ENCODE measurements around the gene ST6GALNAC1.

Gene ST6GALNAC1, protein sequence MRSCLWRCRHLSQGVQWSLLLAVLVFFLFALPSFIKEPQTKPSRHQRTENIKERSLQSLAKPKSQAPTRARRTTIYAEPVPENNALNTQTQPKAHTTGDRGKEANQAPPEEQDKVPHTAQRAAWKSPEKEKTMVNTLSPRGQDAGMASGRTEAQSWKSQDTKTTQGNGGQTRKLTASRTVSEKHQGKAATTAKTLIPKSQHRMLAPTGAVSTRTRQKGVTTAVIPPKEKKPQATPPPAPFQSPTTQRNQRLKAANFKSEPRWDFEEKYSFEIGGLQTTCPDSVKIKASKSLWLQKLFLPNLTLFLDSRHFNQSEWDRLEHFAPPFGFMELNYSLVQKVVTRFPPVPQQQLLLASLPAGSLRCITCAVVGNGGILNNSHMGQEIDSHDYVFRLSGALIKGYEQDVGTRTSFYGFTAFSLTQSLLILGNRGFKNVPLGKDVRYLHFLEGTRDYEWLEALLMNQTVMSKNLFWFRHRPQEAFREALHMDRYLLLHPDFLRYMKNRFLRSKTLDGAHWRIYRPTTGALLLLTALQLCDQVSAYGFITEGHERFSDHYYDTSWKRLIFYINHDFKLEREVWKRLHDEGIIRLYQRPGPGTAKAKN

DNA sequence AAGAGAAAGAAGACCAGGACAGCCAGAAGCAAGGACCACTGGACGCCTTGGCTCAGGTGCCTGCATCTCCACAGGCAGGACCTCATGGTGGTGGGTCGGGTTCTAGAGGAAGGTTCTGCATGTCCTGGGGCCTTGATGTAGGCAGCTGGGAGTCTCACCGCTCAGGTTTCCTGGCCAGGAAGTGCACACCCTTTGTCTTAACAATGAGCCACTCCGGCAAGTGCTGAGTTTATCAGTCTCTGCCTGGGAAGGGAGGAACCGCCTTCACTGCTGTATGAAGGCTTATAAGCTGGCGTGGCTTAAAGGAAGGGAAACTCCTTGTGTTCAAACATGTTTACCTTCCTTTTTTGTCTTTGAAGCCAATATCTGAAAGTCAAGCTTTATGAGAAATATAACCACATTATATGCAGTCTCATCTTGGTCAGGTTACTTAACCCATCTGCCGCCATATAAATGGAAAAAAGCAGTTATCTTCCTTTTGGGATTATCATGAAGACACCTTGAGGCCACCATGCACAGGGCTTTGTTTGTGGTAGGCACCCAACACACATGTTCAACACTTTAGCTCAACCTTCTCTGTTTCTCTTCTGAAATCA, at the start of gene ST6GALNAC1:
Gene ST6GALNAC1, minus strand, starts transcription at position 205 of the 596 bp plus-strand sequence. Its CDS starts 119 bp downstream, at position 86.
- DNase-seq: no peak

DNA sequence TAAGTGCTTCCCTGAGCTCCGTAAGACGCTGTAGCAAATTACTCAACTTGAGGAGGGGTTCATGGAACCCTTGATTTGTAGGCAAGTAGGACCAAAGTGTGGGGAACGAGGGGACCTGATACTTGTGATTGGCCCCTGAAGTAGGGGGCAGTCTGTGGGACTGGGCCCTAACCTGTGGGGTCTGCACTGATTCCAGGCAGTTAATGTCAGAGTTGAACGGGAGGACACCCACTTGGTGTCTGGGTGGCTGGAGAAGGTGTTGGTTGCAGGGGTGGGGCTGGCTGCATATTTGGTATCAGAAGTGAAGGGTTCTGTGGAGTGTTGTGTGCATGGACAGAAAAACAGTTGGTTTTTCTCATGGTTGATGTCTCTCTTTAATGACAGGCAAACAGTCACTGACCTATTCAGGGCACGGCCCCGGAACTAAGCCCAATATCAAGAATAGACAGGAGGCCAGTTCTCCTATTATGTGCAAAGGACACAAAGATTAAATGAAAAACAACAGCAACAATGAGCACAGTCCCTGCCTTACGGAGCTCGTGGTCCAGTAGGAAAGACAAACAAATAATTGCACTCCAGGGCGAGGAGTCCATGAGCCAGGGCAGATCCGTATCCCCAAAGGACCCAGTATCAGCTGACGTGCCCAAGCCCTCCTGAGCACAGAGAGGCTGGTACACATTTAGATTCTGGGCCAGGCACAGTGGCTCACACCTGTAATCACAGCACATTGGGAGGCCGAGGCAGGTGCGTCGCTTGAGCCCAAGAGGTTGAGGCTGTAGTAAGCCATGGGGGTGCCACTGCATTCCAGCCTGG, 48.0 kb upstream of the ST6GALNAC1 start:
- DNase-seq: no peak

DNA sequence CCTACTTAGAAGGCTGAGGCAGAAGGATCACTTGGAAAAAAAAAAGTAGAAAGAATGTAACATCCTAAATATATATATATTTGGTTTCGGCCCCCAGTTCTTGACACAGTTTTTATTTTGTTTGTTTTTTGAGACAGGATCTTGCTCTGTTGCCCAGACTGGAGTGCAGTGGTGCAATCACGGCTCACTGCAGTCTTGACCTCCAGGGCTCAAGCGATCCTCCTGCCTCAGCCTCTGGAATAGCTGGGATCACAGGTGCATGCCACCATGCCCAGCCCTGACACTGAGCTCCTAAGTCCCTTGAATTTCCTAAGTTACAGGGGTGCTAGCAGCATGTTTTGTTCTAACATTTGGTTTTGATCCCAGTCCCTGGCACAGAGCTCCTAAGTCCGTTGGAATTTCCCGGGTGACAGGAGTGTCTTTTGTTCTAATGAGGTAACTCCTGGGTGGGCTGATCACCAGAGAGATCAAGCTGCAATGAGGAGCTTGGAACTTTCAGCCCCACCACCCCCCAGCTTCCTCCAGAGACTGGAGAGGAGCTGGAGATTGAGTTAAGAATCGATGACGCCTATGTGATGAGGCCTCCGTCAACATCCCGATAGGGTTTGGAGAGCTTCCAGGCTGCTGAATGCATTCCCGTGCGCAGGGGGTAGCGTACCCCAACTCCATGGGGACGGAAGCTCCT, 47.2 kb upstream of the ST6GALNAC1 start:
- DNase-seq: no peak

DNA sequence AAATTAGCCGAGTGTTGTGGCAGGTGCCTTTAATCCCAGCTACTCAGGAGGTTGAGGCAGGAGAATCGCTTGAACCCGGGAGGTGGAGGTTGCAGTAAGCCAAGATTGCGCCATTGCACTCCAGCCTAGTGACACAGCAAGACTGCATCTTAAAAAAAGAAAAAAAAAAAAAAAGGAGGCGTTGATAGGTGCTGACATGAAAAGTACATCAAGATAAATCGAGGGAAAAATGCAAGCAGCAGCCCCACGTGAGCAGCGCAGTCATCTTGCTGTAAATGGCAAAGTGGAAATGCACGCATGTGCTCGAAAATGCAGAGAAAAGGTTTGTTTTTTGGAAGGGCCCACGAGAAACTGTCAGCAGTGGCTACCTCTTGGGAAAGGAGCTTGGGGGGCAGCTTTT, 46.3 kb upstream of the ST6GALNAC1 start:
- DNase-seq: no peak

DNA sequence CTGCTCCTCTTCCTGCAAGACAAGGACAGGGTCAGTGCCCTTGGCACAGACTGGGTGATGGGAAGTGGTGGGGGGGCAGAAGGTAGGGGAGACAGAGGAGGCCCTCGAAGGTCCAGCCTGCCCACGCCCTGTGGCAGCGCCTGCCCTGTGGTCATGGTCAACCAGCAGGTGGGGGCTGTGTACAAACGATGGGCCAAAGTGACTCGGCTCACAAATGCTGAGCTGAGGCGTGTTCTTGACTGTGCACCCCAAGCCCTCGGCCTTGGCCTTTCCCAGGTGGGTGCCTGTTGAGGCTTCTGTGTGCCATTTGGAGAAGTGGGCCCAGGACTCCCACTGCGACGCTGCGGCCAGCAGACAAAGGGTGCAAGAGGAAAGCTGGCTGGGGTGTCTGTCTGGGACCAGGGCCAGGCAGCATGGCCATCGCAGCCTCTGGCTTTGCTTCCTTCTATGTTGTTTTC, 44.6 kb upstream of the ST6GALNAC1 start:
- no peak for DNase-seq

DNA sequence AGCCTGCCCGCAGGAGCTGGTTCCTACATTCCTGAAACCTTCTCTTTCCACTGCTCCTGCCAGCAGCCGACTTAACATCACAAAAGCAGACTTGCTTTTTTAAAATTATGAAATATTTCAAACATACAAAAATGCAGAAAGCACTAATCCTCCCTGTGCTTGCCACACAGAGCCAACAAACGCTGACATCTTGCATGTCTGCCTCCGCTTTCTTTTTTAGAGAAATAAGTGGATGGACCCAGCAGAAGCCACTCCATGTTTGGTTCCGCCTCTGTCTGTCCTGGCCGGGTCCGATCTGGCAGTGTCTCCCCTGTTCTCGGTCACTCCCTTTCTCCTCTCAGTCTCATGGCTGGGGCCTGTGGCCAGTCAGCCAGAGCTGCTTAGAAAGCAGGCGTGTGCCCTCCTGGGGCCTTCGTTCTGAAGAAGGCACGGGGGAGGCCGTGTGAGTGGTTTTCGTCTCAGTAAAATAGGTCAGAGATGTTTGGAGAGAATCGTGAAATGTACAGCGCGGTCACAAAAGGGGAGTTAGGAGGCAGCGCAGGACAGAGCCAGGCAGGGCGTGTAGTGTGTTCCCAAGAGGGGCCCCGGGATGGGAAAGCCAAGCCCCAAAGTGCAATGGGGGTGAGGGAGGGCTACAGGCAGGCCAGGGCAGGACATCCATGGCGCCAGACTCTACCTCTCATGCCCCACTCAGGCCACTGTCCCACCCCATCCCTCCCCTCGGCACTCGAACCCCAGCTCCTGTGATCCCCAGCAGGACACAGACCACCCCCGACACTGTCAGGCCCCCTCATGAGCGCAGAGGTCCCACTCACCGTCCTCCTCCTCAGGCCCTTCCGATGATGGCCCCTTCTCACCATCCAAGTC, 44.0 kb upstream of the ST6GALNAC1 start:
- no peak for DNase-seq

DNA sequence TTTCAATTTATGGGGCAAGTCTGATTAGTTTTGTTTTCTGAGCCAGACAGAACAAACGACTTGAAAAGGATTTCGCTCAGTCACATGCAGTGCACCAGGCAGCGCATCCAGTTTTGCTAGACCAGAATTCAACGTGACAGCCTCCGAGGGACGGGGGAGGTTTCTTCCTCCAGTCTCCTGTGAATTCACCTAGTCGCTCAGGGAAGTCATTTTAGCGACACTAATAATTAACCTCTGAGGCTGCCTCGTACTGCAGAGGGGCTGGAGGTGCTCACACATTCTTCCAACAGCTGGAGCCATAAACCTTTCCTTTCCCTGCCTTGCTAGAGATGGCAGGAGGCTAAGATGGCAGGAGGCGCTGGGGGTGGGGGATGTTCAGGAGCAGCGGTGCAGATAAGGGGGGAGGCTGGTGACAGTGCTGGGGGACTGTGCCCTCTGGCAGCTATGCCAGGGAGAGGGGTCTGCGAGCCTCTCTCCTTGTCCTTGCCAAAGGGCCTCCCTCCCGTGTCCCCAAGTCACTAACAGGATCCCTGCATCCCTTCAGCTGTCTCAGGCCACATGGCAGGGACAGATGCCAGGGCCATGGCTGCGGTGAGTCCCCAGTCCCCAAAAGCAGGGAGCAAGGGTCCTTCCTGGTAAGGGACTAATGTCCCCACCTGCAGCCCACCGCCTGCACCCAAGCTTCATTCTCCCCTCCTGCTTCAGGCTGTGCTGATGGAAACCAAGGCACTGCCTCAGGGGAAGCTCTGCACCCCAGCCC, 43.2 kb upstream of the ST6GALNAC1 start:
- no peak for DNase-seq

DNA sequence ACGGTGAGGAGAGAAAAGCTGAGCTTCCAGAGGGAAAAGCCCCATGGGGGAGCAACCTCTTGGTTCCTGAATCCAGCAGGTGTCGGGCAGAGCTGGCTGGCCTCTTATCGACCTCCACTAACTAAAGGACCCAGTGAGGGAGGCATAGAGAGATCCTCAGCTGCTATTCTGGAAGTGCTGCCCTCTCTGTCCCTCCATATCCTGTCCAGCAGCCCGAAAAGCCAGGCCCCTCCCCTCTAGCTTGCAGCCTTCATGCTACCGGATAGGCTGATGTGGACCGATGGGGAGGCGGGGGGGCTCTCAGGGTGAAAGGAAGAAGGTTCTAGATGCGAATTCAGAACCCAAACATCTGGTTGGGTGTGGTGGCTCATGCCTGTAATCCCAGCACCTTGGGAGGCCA, 42.3 kb upstream of the ST6GALNAC1 start:
- DNase-seq: no peak

DNA sequence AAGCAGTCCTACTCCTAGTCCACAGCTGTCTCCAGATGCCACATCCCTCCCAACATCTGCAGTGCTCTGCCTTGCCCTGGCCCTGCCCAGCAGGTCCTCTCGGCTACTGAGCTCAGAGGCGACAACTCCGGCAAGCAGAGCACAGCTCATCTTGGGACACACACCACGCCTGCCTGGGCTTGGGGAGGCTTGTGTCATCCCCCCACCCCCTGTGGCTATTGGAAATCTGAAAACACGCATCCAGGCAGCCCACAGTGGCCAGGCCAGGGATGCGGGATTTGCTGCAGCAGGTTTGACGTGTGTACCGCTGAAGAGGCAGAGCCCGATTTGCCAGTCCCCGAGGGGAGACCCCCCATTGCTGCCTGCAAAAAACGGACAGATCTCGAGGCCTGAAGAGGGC, 41.8 kb upstream of the ST6GALNAC1 start:
- DNase-seq: no peak

DNA sequence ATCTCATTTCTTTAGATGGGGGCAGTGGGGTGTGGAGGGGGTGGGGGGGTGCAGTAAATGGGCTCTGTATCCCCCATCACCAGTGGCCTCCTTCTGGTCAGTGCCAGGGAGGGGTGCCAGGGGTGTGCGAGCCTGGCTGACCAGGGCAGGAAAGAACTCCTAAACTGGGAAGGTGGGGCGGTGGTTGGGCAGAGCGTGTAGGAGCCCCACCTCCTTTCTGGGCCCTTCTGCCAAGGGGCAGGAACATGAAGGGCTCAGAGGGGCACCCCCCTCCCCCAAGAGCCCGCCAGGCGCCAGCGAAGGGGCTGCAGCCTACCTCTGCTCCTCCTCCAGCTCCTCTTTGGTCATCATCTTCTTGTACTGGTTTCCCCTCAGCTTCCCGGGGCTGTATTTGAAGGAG, 41.2 kb upstream of the ST6GALNAC1 start:
- DNase-seq: no peak

DNA sequence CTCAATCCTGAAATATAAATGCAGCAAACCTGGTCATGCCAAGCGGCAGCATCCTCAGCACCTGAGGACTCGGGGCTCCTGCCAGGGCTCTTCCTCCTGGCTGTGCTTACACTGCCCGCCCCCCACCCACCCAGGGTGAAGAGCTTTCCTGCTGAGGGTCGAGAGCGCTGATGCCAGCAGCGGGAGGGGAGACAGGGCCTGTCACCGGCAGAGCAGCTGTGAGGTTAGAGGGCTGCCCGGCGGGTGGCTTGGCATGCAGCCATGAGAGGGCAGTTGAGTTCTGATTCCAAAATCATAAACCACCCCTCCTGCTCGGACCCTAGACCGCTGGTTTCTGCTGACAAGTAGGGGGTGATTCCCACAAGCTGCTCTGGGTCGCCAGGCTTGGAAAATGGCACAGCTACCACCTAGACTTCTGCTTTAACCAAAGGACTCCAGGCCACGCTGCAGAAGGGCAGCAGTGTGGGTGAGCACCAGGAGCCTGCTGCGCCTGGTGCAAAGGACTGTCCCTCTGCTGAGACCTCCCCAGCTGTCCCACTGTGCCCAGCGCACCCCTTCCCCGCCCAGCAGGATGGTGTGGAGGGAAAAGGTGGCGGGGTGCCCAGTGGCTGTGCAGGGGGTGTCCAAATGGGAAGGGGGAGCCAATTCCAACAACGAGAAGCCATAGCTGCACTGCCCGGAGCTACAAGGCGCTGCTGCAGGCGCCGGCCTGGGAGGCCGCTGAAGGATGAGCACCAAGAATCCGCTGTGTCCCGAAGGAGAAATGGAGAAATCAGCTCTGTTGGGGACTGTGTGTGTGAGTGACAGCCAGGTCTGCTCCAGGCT, 40.6 kb upstream of the ST6GALNAC1 start:
- DNase-seq: no peak

DNA sequence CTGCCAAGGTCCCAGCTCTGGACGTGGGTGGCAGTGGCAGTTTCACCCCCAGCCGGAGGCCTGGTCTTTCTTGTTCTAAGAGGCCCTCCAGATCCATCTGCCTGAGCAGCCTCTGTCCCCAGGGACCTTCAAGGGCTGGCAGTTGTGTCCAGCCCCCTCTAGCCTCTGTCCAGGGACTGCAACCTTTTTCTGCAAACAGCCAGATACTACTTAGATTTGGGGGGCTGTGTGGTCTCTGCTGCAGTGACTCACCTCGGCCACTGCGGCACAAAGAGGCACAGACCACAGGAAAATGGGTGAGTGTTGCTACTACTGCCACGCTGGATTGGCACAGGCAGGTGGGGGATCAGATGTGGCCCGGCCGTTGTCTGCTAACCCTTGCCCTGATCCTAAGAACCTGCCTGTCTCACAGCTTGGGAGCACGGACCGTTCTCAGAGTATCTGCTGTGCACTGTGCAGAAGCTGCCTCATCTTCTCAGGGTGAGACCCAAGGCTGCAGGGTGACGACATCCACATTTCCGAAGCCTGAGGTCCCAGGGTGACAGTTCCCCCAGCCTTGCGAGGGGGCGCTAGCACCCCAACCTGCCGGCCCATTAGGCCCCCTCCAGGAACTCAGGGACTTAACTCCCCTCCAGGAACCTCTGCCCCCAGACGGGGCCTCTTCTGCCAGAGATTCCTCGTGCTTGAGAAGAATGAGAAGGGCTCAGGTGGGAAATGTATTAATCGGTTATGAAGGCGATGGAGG, 39.6 kb upstream of the ST6GALNAC1 start:
- no peak for DNase-seq

DNA sequence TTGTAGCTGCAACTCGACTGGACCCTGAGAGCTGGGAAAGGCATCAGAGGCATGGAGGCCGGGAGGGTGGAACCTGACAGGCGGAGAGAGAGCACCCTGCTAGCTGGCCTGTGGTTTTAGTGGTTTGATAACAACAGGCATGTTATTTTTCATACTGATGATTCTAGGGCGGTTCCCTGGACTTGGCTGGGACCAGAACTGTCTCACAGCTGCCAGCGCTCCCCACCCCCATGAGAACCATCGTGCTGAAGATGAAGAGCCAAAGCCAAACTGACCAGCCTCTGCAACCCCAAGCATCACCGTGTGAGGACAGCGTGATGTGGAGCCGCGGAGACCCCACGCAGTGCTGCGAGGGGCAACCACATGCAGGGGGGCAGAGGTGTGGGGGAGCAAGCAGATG, 38.7 kb upstream of the ST6GALNAC1 start:
- DNase-seq: no peak

DNA sequence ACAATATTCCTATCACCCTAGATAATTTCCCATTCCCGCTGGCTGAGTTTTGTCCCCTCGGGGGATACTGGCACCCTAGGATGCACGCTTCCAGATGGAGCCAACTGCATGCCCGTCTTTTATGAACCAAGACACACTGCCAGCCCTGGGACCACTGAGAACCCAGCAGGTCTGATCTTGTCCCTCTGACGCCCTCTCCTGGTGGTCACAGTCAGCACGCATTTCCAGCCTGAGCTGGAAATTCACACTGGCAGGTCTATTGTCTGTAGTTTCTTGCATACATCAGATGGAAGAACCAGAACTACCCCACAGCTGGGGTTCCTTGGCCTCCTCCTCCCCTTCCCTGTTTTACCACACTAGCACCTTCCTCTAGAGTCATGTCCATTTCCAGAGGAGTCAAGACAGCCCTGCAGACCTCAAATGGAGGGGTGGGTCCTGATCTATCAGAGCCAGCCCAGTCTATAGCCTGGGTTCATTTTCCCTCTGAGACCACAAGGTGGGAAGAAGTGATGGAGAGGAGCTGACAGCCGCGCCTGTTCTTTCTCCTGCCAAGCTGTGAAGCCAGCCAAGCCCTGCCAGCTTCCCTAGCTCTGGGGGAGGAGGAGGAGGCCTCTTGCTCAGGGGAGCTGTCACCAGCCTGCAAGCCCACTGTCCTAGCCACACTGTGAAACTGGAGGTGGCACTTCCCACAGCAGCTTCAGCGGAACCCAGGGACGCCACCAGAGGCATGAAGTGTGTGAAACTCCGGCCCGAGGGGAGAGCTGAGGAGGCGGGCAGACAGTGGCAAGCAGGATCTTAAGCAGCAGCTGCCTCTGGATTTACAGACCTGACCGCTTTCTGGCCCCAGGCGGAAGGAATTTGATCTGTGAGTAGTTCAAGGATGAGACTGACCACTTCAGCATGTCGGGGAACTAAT, 37.9 kb upstream of the ST6GALNAC1 start:
- peak; percentile 60 for DNase-seq

DNA sequence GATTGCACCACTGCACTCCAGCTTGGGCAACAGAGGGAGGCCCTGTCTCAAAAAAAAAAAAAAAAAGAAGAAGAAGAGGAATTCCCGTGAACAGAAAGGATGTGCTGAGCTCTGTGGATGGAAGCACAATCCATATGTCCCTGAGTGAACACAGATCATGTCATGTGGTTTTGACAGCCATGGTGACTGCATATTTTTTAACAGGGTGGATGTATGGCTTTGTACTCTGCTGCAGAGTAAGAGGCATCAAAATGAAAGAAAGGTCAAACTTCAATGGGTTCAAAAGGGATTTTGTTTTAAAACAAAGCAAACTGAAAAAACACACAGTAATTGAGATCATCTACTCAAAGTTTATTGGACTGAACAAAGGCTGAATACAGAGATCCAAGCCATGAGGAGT, 35.7 kb upstream of the ST6GALNAC1 start:
- DNase-seq: peak; percentile 7

DNA sequence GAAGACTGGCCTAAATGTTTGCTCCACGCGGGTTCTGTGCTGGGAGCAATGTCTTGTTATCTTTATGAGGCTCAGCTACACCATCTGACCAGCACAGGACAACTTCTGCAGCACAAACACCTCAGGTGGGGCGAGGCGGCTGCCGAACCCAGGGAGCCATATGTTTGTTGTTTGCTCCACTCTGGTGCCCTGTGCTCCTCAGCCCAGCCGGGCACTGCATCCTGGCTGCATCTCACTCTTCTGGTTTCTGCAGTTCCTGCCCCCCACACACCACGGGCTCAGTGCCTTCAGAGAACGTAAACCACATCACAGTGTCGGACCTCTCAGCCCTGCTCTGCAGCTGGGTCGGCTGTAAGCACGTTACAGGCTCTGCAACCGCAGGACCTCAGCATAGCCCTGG, 34.8 kb upstream of the ST6GALNAC1 start:
- no peak for DNase-seq

DNA sequence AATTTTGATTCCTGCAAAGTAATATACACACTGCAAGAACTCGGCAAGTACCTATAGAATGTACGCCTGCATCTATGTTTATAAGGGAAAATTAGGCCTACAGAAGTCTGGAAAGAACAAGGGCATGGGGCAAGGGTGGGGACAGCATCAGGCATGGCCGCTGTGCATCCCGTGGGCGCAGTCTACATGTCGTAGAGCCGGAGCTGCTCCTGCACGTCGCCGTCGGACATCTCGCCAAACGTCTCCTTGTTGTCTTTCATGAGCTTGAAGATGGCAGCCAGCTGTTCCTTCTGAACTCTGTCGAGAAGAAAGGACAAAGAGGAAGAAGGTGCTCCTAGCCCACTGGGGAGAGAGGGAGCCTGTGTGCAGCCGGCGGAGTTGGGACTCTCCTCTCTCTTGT, 33.8 kb upstream of the ST6GALNAC1 start:
- DNase-seq: no peak

DNA sequence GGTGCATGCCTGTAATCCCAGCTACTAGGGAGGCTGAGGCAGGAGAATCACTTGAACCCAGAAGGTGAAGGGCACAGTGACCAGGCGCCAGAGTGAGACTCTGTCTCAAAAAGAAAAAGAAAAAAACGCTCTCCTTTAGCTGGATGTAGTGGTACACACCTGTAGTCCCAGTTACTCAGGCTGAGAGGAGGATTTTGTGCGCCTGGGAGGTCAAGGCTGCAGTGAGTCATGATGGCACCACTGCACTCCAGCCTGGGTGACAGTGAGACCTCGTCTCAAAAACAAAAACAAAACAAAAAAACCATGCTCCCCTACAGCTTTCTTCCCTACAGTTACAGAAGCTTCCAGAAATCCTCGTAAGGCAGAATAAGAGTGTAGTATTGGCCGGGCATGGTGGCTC, 33.1 kb upstream of the ST6GALNAC1 start:
- DNase-seq: no peak
